IMR-90 (cell line): ENCODE measurements around the gene WDR89. TPM values are rescaled to one million over a fixed set of nuclear protein-coding genes. Genes with fewer than 3 reads are reported as not detected.

Experiments
- ATAC-seq: fragments of 200-7000 bp; cut with Tn5 transposase; 2 replicates; pipeline ENCODE4 v1.9.1; 2020; ENCODE audit warnings: low read depth, mild to moderate bottlenecking, moderate library complexity
- BruUV-seq: library from RNA; stranded (reverse); fragments of 400-500 nt; replicated peaks from 2 replicates; lab custom pipeline; 2021; lab: Mats Ljungman, UMichigan
- CTCF ChIA-PET: fragments of 300-600 bp; formaldehyde crosslinking; extraction: SDS; loops from one replicate; lab custom pipeline; 2021; ENCODE audit warnings: antibody characterized with exemption; lab: Yijun Ruan, JAX
- POLR2A ChIA-PET: fragments of 300-600 bp; sonication (Branson Sonifier 250); formaldehyde crosslinking; loops from one replicate; lab custom pipeline; 2022; ENCODE audit warnings: antibody characterized with exemption; ENCODE audit not compliant: unreplicated experiment; lab: Charles Lee
- DNase-seq: peaks from one replicate; pipeline ENCODE4 v3.0.0; 2013
- H2AFZ ChIP-seq: replicated peaks from 2 replicates; pipeline ENCODE3; 2013; ENCODE audit warnings: low read length, mild to moderate bottlenecking; ENCODE audit not compliant: poor library complexity
- H2AK5ac ChIP-seq: 2 replicates; pipeline ENCODE4 v1.6.1; 2013; ENCODE audit warnings: low read depth, low read length, inconsistent platforms
- H2AK9ac ChIP-seq: replicated peaks from 2 replicates; pipeline ENCODE3; 2013; ENCODE audit warnings: mild to moderate bottlenecking, low read depth, low read length, moderate library complexity; ENCODE audit not compliant: poor library complexity
- H2BK120ac ChIP-seq: 2 replicates; pipeline ENCODE4 v1.6.1; 2013; ENCODE audit warnings: low read depth, low read length, inconsistent platforms
- H2BK15ac ChIP-seq: 3 replicates; pipeline ENCODE4 v1.6.1; 2013; ENCODE audit warnings: low read depth, low read length, inconsistent platforms
- H2BK20ac ChIP-seq: 2 replicates; pipeline ENCODE4 v1.6.1; 2013; ENCODE audit warnings: low read depth, mild to moderate bottlenecking, inconsistent platforms, low read length, moderate library complexity
- H2BK5ac ChIP-seq: 2 replicates; pipeline ENCODE4 v1.6.1; 2013; ENCODE audit warnings: mild to moderate bottlenecking, low read depth, low read length, inconsistent platforms; ENCODE audit not compliant: poor library complexity, severe bottlenecking
- H3K14ac ChIP-seq: replicated peaks from 2 replicates; pipeline ENCODE4 v1.6.1; 2013; ENCODE audit warnings: low read depth, low read length, inconsistent platforms
- H3K18ac ChIP-seq: 2 replicates; pipeline ENCODE4 v1.6.1; 2013; ENCODE audit warnings: low read depth, low read length, control low read depth
- H3K23ac ChIP-seq: 2 replicates; pipeline ENCODE4 v1.6.1; 2013; ENCODE audit warnings: low read depth, low read length, inconsistent platforms
- H3K27ac ChIP-seq: 2 replicates; pipeline ENCODE4 v1.5.1; 2013; ENCODE audit warnings: mild to moderate bottlenecking, control low read depth, low read length; ENCODE audit not compliant: insufficient read depth
- H3K27me3 ChIP-seq: 2 replicates; pipeline ENCODE4 v1.6.1; 2013; ENCODE audit warnings: low read length; ENCODE audit not compliant: control insufficient read depth, insufficient read depth
- H3K36me3 ChIP-seq: 2 replicates; pipeline ENCODE4 v1.6.1; 2013; ENCODE audit warnings: low read length, mixed read lengths; ENCODE audit not compliant: control insufficient read depth, insufficient read depth
- H3K4ac ChIP-seq: 2 replicates; pipeline ENCODE4 v1.6.1; 2013; ENCODE audit warnings: low read depth, low read length, inconsistent platforms
- H3K4me1 ChIP-seq: 2 replicates; pipeline ENCODE4 v1.6.1; 2013; ENCODE audit warnings: low read length, mixed read lengths; ENCODE audit not compliant: control insufficient read depth, insufficient read depth
- H3K4me2 ChIP-seq: 2 replicates; pipeline ENCODE4 v1.6.1; 2013; ENCODE audit warnings: low read depth, mild to moderate bottlenecking, control low read depth, low read length, moderate library complexity
- H3K4me3 ChIP-seq: 2 replicates; pipeline ENCODE4 v1.5.1; 2013; ENCODE audit warnings: low read depth, mild to moderate bottlenecking, control low read depth, low read length, moderate library complexity; ENCODE audit not compliant: insufficient read depth
- H3K56ac ChIP-seq: 2 replicates; pipeline ENCODE4 v1.6.1; 2013; ENCODE audit warnings: low read length, inconsistent platforms; ENCODE audit not compliant: insufficient read depth; ENCODE audit errors: extremely low read depth
- H3K79me1 ChIP-seq, 2 experiments: 2 replicates each; pipeline ENCODE4 v1.6.1; 2013; ENCODE audit warnings: low read length in 2 of 2, inconsistent platforms in 1 of 2, low read depth in 1 of 2
- H3K9ac ChIP-seq: 2 replicates; pipeline ENCODE4 v1.6.1; 2013; ENCODE audit warnings: low read depth, low read length, control low read depth
- H3K9me1 ChIP-seq: 2 replicates; pipeline ENCODE4 v1.6.1; 2013; ENCODE audit warnings: low read length, inconsistent platforms; ENCODE audit not compliant: insufficient read depth
- H3K9me3 ChIP-seq: 2 replicates; pipeline ENCODE4 v1.6.1; 2013; ENCODE audit warnings: low read length; ENCODE audit not compliant: control insufficient read depth, insufficient read depth
- H4K20me1 ChIP-seq: 2 replicates; pipeline ENCODE4 v1.6.1; 2013; ENCODE audit warnings: low read length, inconsistent platforms; ENCODE audit not compliant: insufficient read depth
- H4K5ac ChIP-seq: 2 replicates; pipeline ENCODE4 v1.6.1; 2013; ENCODE audit warnings: mild to moderate bottlenecking, low read depth, low read length, control low read depth
- H4K8ac ChIP-seq, 2 experiments: 2 replicates each; pipeline ENCODE4 v1.6.1; 2013; ENCODE audit warnings: low read depth in 2 of 2, low read length in 2 of 2, control low read depth in 1 of 2, inconsistent platforms in 1 of 2
- H4K91ac ChIP-seq: 2 replicates; pipeline ENCODE4 v1.6.1; 2013; ENCODE audit warnings: low read depth, low read length, inconsistent platforms; ENCODE audit not compliant: insufficient read depth
- CEBPB ChIP-seq: IDR thresholded peaks from 2 replicates; pipeline ENCODE4 v1.6.1; 2012; ENCODE audit warnings: low read depth, low read length, improper control_type of control experiment
- CTCF ChIP-seq: conservative IDR thresholded peaks from 2 replicates; pipeline ENCODE4 v1.5.1; 2012; ENCODE audit warnings: mild to moderate bottlenecking, low read depth, low read length, improper control_type of control experiment
- RAD21 ChIP-seq: IDR thresholded peaks from 2 replicates; pipeline ENCODE4 v1.6.1; 2012; ENCODE audit warnings: low read length, improper control_type of control experiment
- SMC3 ChIP-seq: fragments of 150-350 bp; IDR thresholded peaks from 2 replicates; pipeline ENCODE4 v1.6.1; 2016; ENCODE audit warnings: low read depth, mild to moderate bottlenecking, antibody characterized with exemption, low read length, moderate library complexity
- dilution Hi-C: fragments of 300-500 bp; cut with HindIII; formaldehyde crosslinking; loops from one replicate; pipeline ENCODE4 v1.14.3; 2018; ENCODE audit warnings: low sequenced_read_pairs; ENCODE audit not compliant: unreplicated experiment
- in situ Hi-C: fragments of 300-500 bp; cut with MboI; formaldehyde crosslinking; loops from 3 replicates; pipeline ENCODE4 v1.14.3; 2019; ENCODE audit warnings: low sequenced_read_pairs, inconsistent platforms, mixed read lengths
- intact Hi-C: fragments of 100-400 bp; cut with micrococcal nuclease; formaldehyde crosslinking; loops from 2 replicates; pipeline ENCODE4 v1.10.0; 2022
- polyA plus RNA-seq, 3 experiments: library from polyadenylated mRNA; depleted of rRNA; stranded (reverse); fragments of >200 nt; gene quantifications; 2 replicates each; pipeline ENCODE4 v1.2.3, GENCODE V29; 2012; ENCODE audit warnings: low replicate concordance in 1 of 3
- total RNA-seq: library from RNA; depleted of rRNA; stranded (reverse); fragments of >200 nt; gene quantifications from 2 replicates; pipeline ENCODE4 v1.2.3, GENCODE V29; 2012

WDR89 gene
- total and polyA plus RNA-seq, 2 of the 4 experiments (the other 2 are of a cell fraction): 4.3 to 10.2 TPM

- H3K79me1 ChIP-seq: peaks cover 23 to 32% of the 10 kb centered on the region in 2 experiments
- no peak overlapping the region for H3K4me2 ChIP-seq
- H3K9me3 ChIP-seq: no peaks in the 10 kb centered on the region
- H3K9me1 ChIP-seq: no peaks in the 10 kb centered on the region
- DNase-seq (peak; percentile 44), ATAC-seq (peak; percentile 74)
- no peak overlapping the region for H2AK9ac ChIP-seq
- H2AFZ ChIP-seq: no peak overlapping the region
- no peak overlapping the region for H3K56ac ChIP-seq
- H3K27ac ChIP-seq: no peak overlapping the region
- no peaks in the 10 kb centered on the region for H3K36me3 ChIP-seq
- ChIA-PET CTCF (interaction anchor here (0.6 to 1.9 kb wide), 5 partner anchors 9 to 244 kb away, joined by 3 to 6 read pairs (median 4); partner anchors contain the start of gene WDR89), POLR2A (no interaction called here)
- no peak overlapping the region for H4K91ac ChIP-seq
- dilution Hi-C loops: no loop called here
- H3K4me3 ChIP-seq: no peak overlapping the region
- H3K4me1 ChIP-seq: no peaks in the 10 kb centered on the region
- intact Hi-C loops: loop anchor here (5.0 kb wide), 1 partner anchor 669 kb away; no protein-coding TSS in a partner anchor
- H4K8ac ChIP-seq: no peak overlapping the region
- H3K27me3 ChIP-seq: no peaks in the 10 kb centered on the region
- BruUV-seq: no TSS peak
- no peak overlapping the region for H3K18ac ChIP-seq
- no peak overlapping the region for H3K9ac ChIP-seq
- no peak for TF ChIP-seq CEBPB
- TF ChIP-seq SMC3: peak; percentile 60
- peak; percentile 56 for TF ChIP-seq RAD21
- TF ChIP-seq CTCF: peak; percentile 70
- no peak overlapping the region; the same call in 1 of the 2 replicates for H2AK5ac ChIP-seq
- H3K23ac ChIP-seq: no peak overlapping the region
- no peak overlapping the region for H2BK20ac ChIP-seq
- in situ Hi-C loops: no loop called here
- no peak overlapping the region for H2BK15ac ChIP-seq
- H4K5ac ChIP-seq: no peak overlapping the region
- H3K14ac ChIP-seq: no peak overlapping the region
- no peak overlapping the region for H2BK5ac ChIP-seq
- no peak overlapping the region for H2BK120ac ChIP-seq
- H3K4ac ChIP-seq: no peak overlapping the region
- H4K20me1 ChIP-seq: peaks cover 7% of the 10 kb centered on the region; the same call in 1 of the 2 replicates
Observed at GRCh38 chr14:63632932-63633514, 8.6 kb downstream of the WDR89 start.
